HepG2 (cell line): ENCODE data around the gene CD300A.

Source experiments
- ARNT ChIP-seq: fragments of 450-650 bp; IDR thresholded peaks from 2 replicates; pipeline ENCODE4 v1.6.1; 2017
- CTCF ChIP-seq: sonication (generic); formaldehyde crosslinking; IDR thresholded peaks from 2 replicates; pipeline ENCODE4 v1.5.0; 2020; ENCODE audit warnings: mild to moderate bottlenecking, missing genetic modification reagents, moderate library complexity
- PRDM10 ChIP-seq: sonication (generic); formaldehyde crosslinking; IDR thresholded peaks from 2 replicates; pipeline ENCODE4 v1.4.0; 2020; ENCODE audit warnings: low read depth, missing genetic modification reagents
- TP53 ChIP-seq: sonication (generic); formaldehyde crosslinking; conservative IDR thresholded peaks from 2 replicates; pipeline ENCODE4 v1.4.0; 2020; ENCODE audit warnings: missing genetic modification reagents
- USF2 ChIP-seq, 2 experiments: sonication (generic) in 1 of 2; formaldehyde crosslinking in 1 of 2; IDR thresholded peaks; 2 replicates each; pipeline versions ENCODE4 v1.5.1 to v1.6.1; 2011 to 2020; ENCODE audit warnings: borderline replicate concordance in 1 of 2, low read depth in 1 of 2, low read length in 1 of 2, mild to moderate bottlenecking in 1 of 2, missing genetic modification reagents in 1 of 2, moderate library complexity in 1 of 2
- YY1 ChIP-seq: IDR thresholded peaks from 2 replicates; pipeline ENCODE4 v1.6.1; 2011; ENCODE audit warnings: low read length, low read depth, moderate library complexity, mild to moderate bottlenecking; ENCODE audit not compliant: insufficient read depth, insufficient replicate concordance
- ZNF138 ChIP-seq: sonication (generic); formaldehyde crosslinking; IDR thresholded peaks from 2 replicates; pipeline ENCODE4 v1.5.0; 2020; ENCODE audit warnings: mild to moderate bottlenecking, low read depth, missing genetic modification reagents
- ZNF263 ChIP-seq: sonication (generic); formaldehyde crosslinking; IDR thresholded peaks from 2 replicates; pipeline ENCODE4 v1.4.0; 2020; ENCODE audit warnings: missing genetic modification reagents

GRCh38 chr17:74530831-74531150 lies 64.4 kb downstream of the CD300A start:
- TF ChIP-seq CTCF (no peak), PRDM10 (CRISPR knock-in tag) (no peak), ARNT (no peak), YY1 (no peak), USF2 (IDR thresholded peaks at IDR 0.05; ENCODE audit: low read depth, low read length) (no peak), USF2 (CRISPR knock-in tag; IDR thresholded peaks at IDR 0.05; ENCODE audit: borderline replicate concordance) (no peak), ZNF263 (no peak), TP53 (CRISPR knock-in tag) (no peak), ZNF138 (CRISPR knock-in tag) (no peak)
